T-helper 9 cell (primary cell): ENCODE results near the gene GPAM.
"Not testable (repeated sequence)": the region's sequence is repeated elsewhere in the genome, so short reads cannot be mapped to it uniquely, and the experiment has no call there.

Experiments used
- DNase-seq: peaks from one replicate; pipeline ENCODE4 v3.0.0-alpha.2; 2020

The GPAM gene

DNA sequence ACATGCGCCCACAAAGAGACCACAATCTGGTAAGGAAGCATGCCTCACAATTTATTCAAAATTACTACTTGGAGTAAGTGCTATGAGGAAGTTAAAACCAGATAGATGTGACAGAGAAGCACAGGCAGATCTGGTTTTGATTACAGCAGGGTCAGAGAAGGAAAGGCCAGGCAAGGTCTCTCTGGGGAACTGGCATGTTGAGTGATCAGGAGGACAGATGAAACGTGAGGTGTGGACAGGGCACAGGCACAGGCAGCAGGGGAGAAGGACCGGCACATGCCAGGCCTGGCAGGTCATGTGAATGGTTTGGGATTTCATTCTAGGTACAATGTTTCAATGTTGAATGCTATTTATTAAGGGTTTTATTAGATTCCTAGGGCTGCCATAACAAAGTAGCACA, 51.6 kb downstream of the GPAM start:
- DNase-seq: no peak

GRCh38 chr10:112131346-112131745, 52.2 kb downstream of the GPAM start:
- no peak for DNase-seq

GRCh38 chr10:112126901-112127300, 56.7 kb downstream of the GPAM start:
- DNase-seq: no peak

GRCh38 chr10:112126172-112126571, 57.4 kb downstream of the GPAM start:
- DNase-seq: no peak

GRCh38 chr10:112124866-112125265, 58.7 kb downstream of the GPAM start:
- DNase-seq: no peak

GRCh38 chr10:112122827-112123226, 60.7 kb downstream of the GPAM start:
- no peak for DNase-seq

GRCh38 chr10:112120491-112120890, 63.1 kb downstream of the GPAM start:
- DNase-seq: no peak

GRCh38 chr10:112115781-112116385, 67.7 kb downstream of the GPAM start:
- DNase-seq: peak; percentile 28

- DNase-seq: not testable (repeated sequence)
Observed at GRCh38 chr10:112109779-112110178, 73.8 kb downstream of the GPAM start.
